Left renal cortex interstitium (tissue), 4 donors: ENCODE results near the gene TMUB2. TPM values are rescaled to one million over a fixed set of nuclear protein-coding genes. Genes with fewer than 3 reads are reported as not detected.
"Not testable (repeated sequence)": the region's sequence is repeated elsewhere in the genome, so short reads cannot be mapped to it uniquely, and the experiment has no call there.

Source experiments
- DNase-seq, 4 donors: peaks; one replicate each; pipeline ENCODE4 v3.0.0-alpha.2; 2013; ENCODE audit warnings: low read depth in 4 of 4, low spot score in 2 of 4, missing footprints in 1 of 4
- polyA plus RNA-seq, 4 donors: library from polyadenylated mRNA; unstranded; fragments of 120-200 nt; gene quantifications; one replicate each; pipeline ENCODE4 v1.2.1, GENCODE V29; 2013; ENCODE audit not compliant: insufficient read length in 4 of 4

TMUB2 gene
- 10 to 100 TPM; 42.9 to 54.2 (median 51.6) TPM for polyA plus RNA-seq

DNA sequence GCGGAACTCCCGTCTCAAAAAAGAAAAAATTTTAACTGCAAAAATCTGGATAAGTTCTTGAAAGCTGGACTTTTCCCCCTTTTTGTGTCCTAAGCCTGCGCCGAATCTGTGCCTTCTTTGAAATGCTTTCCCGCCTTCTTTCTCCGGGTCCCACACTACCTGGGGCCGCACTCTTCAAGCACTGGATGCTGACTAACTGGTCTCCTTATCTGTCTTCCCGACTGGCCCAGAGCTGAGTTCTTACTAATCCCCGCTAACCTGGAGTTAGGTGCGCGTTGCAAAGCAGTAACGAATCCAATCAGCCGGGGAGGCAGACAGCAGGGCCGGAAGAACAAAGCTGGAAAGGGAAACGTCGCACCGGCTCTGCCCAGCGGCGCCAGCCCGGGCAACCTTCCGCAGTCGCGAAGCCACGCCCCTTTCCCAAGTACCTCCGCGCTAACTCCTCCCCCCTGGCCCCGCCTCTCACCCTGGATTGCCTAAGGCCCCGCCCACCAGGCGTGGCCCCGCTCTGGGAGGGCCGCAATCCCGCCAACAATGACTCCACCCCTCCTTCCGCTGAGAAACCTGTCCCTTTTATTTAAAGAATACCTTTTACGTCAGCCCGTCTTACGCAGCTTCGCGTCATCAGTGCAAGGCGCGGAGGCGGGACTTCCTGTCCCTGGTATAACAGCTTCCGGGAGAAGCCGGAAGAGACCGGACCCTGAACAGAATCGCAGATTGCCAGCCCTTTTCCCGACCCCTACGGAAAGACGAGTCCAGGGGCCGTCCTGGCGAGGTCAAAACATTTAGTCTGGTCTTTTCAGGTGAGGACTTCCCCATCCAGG is at the start of gene TMUB2:
Gene TMUB2, plus strand, starts transcription at position 666 of the 824 bp plus-strand sequence. CDS start 737 bp downstream, outside the sequence.
- DNase-seq, result peak; percentile 96 to 99 (median 97)

- DNase-seq, result no peak
Observed at GRCh38 chr17:44137891-44138709, 48.7 kb upstream of the TMUB2 start.

DNA sequence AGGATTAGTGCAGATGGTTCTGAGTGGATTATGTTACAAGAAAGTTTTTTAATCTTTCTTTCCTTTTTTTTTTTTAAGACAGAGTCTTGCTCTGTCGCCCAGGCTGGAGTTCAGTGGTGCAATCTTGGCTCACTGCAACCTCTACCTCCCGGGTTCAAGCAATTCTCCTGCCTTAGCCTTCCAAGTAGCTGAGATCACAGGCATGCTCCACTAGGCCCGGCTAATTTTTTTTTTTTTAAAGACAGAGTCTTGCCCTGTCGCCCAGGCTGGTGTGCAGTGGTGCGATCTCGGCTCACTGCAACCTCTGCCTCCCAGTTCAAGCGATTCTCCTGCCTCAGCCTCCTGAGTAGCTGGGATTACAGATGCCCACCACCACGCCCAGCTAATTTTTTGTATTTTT is 42.9 kb upstream of the TMUB2 start:
- DNase-seq, result not testable (repeated sequence)

DNA sequence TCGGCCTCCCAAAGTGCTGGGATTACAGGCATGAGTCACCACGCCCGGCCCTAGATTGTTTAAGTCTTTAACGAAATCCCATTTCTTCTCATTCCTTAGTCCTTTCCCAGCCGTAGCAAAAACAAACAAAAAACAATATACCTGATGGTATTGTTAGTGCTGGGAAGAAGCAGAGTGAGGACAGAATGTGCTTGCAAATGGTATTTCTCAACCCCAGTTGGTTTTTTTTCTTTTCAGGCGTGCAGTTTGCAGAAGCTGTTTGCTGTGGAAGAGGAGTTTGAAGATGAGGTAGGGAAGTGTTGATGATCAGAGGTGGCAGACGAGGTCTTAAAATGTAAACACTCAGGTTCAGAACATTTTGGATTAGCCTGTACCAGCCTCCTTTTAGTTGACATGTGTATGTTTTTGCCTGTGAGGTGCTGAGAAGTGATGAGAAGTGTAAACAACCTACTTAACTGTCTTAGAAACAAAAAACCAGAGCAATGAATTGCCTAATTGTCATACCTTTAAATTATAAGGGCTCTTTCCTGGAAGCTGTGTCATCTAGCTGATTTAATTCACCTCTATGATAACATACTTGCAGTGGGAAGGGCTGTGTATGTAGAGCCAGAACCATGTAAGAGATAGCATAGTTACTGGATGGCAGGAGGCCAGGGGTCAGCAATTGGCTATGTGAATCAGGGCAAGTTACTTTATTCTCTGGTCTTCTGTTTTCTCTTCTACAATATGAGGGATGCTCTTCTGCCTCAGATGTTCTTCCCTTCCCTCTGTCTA is 41.6 kb upstream of the TMUB2 start:
- no peak for DNase-seq

- DNase-seq, result no peak
Observed at GRCh38 chr17:44146375-44147346, 40.1 kb upstream of the TMUB2 start.

GRCh38 chr17:44147812-44148211 is 39.0 kb upstream of the TMUB2 start:
- no peak for DNase-seq

- DNase-seq, result not testable (repeated sequence)
Observed at GRCh38 chr17:44149066-44149465, 37.7 kb upstream of the TMUB2 start.

DNA sequence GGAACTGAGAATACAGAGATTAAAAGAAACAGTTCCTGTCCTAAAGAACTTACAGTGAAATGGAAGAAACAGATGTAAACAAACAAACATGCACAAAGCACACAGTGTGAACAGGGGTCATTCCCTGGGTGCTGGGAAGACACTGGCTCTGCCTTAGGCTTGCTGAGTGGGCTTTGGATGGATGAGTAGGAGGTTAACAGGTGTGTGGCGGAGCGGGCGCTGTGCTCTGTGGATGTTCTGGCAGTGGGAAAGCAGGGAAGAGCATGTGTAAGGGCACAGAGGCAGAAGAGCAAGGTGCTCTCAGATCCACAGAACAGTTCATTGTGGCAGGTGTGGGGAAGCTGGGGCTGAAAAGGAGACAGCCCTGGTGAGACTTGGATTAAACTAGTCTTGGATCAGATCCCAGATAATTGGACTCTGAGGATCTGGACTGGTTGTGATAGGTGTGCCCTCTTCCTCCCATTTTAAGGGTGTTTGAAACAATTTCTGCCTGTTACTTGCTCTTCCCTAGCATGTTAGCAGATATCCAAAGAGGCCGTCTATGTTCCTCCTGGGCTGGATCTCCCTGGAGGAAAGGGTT is 36.9 kb upstream of the TMUB2 start:
- no peak for DNase-seq

GRCh38 chr17:44152875-44153274 is 33.9 kb upstream of the TMUB2 start:
- DNase-seq, result no peak

GRCh38 chr17:44155488-44155887 is 31.3 kb upstream of the TMUB2 start:
- DNase-seq, result no peak

DNA sequence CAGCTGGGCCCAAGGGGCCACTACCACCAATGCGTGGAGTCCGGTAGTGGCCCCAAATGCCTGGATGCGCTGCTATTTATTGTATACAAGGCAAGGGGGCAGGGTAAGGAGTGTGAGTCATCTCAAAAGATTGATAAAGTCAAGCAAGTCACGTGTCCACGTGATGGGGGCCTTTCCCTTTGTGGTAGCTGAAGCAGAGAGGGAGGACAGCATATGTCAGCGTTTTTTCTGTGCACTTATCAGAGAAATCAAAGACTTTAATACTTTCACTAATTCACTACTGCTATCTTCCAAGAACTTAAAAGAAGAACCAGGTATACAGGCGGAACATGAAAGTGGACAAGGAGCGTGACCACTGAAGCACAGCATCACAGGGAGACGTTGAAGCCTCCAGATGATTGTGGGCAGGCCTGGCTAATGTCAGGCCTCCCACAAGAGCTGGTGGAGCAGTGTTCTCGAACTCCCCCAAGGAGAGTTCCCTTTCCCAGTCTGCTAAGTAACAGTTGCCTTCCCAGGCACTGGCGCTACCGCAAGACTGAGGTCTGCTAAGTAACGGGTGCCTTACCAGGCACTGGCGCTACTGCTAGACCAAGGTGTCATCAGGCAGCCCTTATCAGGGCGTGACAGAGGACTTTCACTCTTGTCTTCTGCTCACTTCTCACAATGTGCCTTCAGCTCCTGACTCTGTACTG is 27.1 kb upstream of the TMUB2 start:
- no peak for DNase-seq

GRCh38 chr17:44164476-44164875 is 22.3 kb upstream of the TMUB2 start:
- DNase-seq, result no peak

DNA sequence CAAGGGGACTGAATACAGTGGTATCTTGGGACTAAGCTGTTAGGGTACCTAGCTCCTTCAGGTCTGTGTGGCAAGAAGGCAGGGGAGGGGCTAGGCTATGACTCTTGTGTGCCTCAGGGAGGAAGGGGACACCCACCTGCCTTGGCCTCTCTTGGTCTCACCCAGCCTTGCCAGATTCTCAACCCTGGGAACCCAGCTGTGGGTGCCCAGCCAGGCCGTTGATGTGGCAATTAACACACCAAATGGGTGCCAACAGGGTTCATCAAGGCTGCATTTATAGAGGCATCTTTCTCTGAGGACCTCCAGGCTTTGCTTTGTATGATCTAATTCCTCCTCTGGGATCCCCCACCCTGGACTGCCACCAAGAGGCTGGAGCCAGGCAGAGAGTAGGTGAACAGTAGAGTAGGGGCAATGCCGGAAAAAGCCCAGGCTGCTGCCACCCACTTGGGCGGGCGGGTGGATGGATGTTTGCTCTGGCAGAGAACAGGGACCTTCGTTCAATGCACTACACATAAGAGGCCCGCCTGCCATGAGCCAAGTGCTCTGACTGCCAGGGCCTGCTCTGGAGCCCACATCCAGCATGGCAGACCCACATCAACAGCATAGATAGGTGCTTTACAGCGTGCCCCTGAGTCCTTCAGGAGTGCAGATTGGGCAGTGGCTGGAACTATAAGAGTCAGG is 19.5 kb upstream of the TMUB2 start:
- DNase-seq, result no peak

DNA sequence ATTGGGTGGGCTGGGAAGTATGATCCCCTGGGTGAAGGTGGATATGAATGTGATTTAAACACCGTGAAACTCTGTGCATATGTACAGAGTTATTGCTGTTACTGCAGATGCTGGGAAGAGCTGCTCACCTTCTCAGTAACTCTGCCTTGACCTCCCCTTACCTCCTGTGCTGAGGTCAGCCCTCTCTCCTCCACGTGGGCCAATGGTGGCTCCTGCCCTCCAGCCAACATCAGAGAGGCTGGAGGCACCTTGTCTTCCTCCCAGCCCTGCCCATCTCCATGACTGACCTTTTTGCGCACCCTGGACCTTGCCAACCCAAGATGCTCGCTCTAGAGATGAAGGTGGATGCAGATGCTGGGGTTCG is 16.7 kb upstream of the TMUB2 start:
- DNase-seq, result no peak

GRCh38 chr17:44170499-44171201 is 16.1 kb upstream of the TMUB2 start, which contains the start of gene ASB16:
ASB16 (plus strand) TSS chr17:44170704; CDS start chr17:44170790, 86 bp downstream.
- DNase-seq, result peak in 1 of 4 donors; percentile 13

GRCh38 chr17:44171931-44172455 is 14.8 kb upstream of the TMUB2 start:
- no peak for DNase-seq

- DNase-seq, result no peak
Observed at GRCh38 chr17:44174427-44174826, 12.3 kb upstream of the TMUB2 start.
